GM23338 (cell line): ENCODE data around the gene MMP25. TPM values are rescaled to one million over a fixed set of nuclear protein-coding genes. Genes with fewer than 3 reads are reported as not detected.
A peak's percentile ranks its signal among the peaks of the same experiment; 100 is the strongest.

ENCODE experiments used
- ATAC-seq: fragments of 200-7000 bp; cut with Tn5 transposase; 3 replicates; pipeline ENCODE4 v1.9.1; 2020
- DNase-seq: peaks from one replicate; pipeline ENCODE4 v3.0.0-alpha.2; 2015; ENCODE audit warnings: low spot score
- H2AFZ ChIP-seq: fragments of 200-600 bp; sonication (generic); 2 replicates; pipeline ENCODE4 v1.8.0; 2016; ENCODE audit warnings: antibody characterized with exemption, mild to moderate bottlenecking, moderate library complexity
- H3F3A ChIP-seq: fragments of 200-600 bp; sonication (generic); replicated peaks from 2 replicates; pipeline ENCODE4 v1.8.0; 2017; ENCODE audit warnings: antibody characterized with exemption, mixed run types, low read depth
- H3K27ac ChIP-seq: fragments of 200-600 bp; sonication (generic); 2 replicates; pipeline ENCODE4 v1.6.1; 2016; ENCODE audit warnings: low read depth
- H3K27me3 ChIP-seq: fragments of 200-600 bp; sonication (generic); 2 replicates; pipeline ENCODE4 v1.8.0; 2016; ENCODE audit warnings: mild to moderate bottlenecking, mixed run types, moderate library complexity; ENCODE audit not compliant: insufficient read depth
- H3K36me3 ChIP-seq: fragments of 200-600 bp; sonication (generic); 2 replicates; pipeline ENCODE4 v1.8.0; 2016; ENCODE audit warnings: mild to moderate bottlenecking; ENCODE audit not compliant: insufficient read depth
- H3K4me1 ChIP-seq: fragments of 200-600 bp; sonication (generic); 2 replicates; pipeline ENCODE4 v1.8.0; 2016; ENCODE audit warnings: mild to moderate bottlenecking, moderate library complexity; ENCODE audit not compliant: insufficient read depth
- H3K4me2 ChIP-seq: fragments of 200-600 bp; sonication (generic); 2 replicates; pipeline ENCODE4 v1.7.1; 2017; ENCODE audit warnings: mixed run types
- H3K4me3 ChIP-seq: fragments of 200-600 bp; sonication (generic); 2 replicates; pipeline ENCODE4 v1.6.1; 2016; ENCODE audit warnings: mixed run types
- H3K79me2 ChIP-seq: fragments of 200-600 bp; sonication (generic); replicated peaks from 2 replicates; pipeline ENCODE4 v1.8.0; 2017; ENCODE audit warnings: mild to moderate bottlenecking; ENCODE audit not compliant: insufficient read depth
- H3K9me2 ChIP-seq: fragments of 200-600 bp; sonication (generic); 2 replicates; pipeline ENCODE4 v1.8.0; 2017; ENCODE audit not compliant: insufficient read depth
- H4K20me1 ChIP-seq: fragments of 200-600 bp; sonication (generic); replicated peaks from 2 replicates; pipeline ENCODE4 v1.8.0; 2017; ENCODE audit warnings: mild to moderate bottlenecking; ENCODE audit not compliant: insufficient read depth
- H3K27ac Mint-ChIP-seq: 2 replicates; pipeline ENCODE4 v1.8.0; 2020; ENCODE audit warnings: inconsistent platforms, mild to moderate bottlenecking, moderate library complexity, mixed read lengths
- H3K27me3 Mint-ChIP-seq: 3 replicates; pipeline ENCODE4 v1.8.0; 2022; ENCODE audit warnings: low read depth, mild to moderate bottlenecking, moderate library complexity, mixed read lengths, inconsistent platforms; ENCODE audit not compliant: insufficient read depth, poor library complexity
- H3K36me3 Mint-ChIP-seq: 3 replicates; pipeline ENCODE4 v1.8.0; 2021; ENCODE audit warnings: low read depth, mild to moderate bottlenecking, inconsistent platforms, moderate library complexity, mixed read lengths
- H3K4me1 Mint-ChIP-seq: 3 replicates; pipeline ENCODE4 v1.8.0; 2020; ENCODE audit warnings: mild to moderate bottlenecking, inconsistent platforms, mixed read lengths
- H3K4me3 Mint-ChIP-seq: 3 replicates; pipeline ENCODE4 v1.8.0; 2021; ENCODE audit warnings: moderate library complexity, mild to moderate bottlenecking, inconsistent platforms, mixed read lengths
- H3K9me3 Mint-ChIP-seq: 3 replicates; pipeline ENCODE4 v1.8.0; 2020; ENCODE audit warnings: moderate library complexity, mild to moderate bottlenecking, inconsistent platforms, mixed read lengths
- CREB1 ChIP-seq: fragments of 250-450 bp; sonication (Bioruptor Pico); IDR thresholded peaks from 2 replicates; pipeline ENCODE4 v1.5.0; 2020; ENCODE audit warnings: low read depth, mild to moderate bottlenecking, moderate library complexity
- ETS1 ChIP-seq: IDR thresholded peaks from 2 replicates; pipeline ENCODE4 v1.6.1; 2016; ENCODE audit warnings: antibody characterized with exemption
- EZH2 ChIP-seq: fragments of 200-600 bp; sonication (generic); IDR thresholded peaks from one replicate; pipeline ENCODE4 v1.8.0; 2017; ENCODE audit warnings: antibody characterized with exemption, mild to moderate bottlenecking, low read depth; ENCODE audit not compliant: unreplicated experiment
- EZH2phosphoT487 ChIP-seq: fragments of 200-600 bp; sonication (generic); IDR thresholded peaks from one replicate; pipeline ENCODE4 v1.8.1; 2018; ENCODE audit warnings: antibody characterized with exemption; ENCODE audit not compliant: unreplicated experiment
- JUNB ChIP-seq: IDR thresholded peaks from one replicate; pipeline ENCODE4 v1.6.1; 2016; ENCODE audit warnings: antibody characterized with exemption; ENCODE audit not compliant: unreplicated experiment
- NANOG ChIP-seq: IDR thresholded peaks from 2 replicates; pipeline ENCODE4 v1.6.1; 2016; ENCODE audit warnings: antibody characterized with exemption, borderline replicate concordance
- POLR2AphosphoS5 ChIP-seq: IDR thresholded peaks from 2 replicates; pipeline ENCODE4 v1.6.1; 2016; ENCODE audit warnings: antibody characterized with exemption, low read depth
- REST ChIP-seq: IDR thresholded peaks from one replicate; pipeline ENCODE4 v1.6.1; 2018; ENCODE audit warnings: antibody characterized with exemption; ENCODE audit not compliant: unreplicated experiment
- STAT1 ChIP-seq: IDR thresholded peaks from one replicate; pipeline ENCODE4 v1.6.1; 2016; ENCODE audit warnings: antibody characterized with exemption; ENCODE audit not compliant: unreplicated experiment
- ZNF114 ChIP-seq: fragments of 250-450 bp; sonication (Bioruptor Pico); IDR thresholded peaks from 2 replicates; pipeline ENCODE4 v1.5.0; 2020; ENCODE audit warnings: mild to moderate bottlenecking, moderate library complexity
- ZNF331 ChIP-seq: fragments of 250-450 bp; sonication (Bioruptor Pico); IDR thresholded peaks from 2 replicates; pipeline ENCODE4 v1.5.0; 2020; ENCODE audit warnings: low read depth, mild to moderate bottlenecking, moderate library complexity
- polyA plus RNA-seq: library from polyadenylated mRNA; unstranded; fragments of >200 nt; fragmentation: Nextera tagmentation; extraction: Ambion mirVana; gene quantifications from 2 replicates; pipeline ENCODE4 v1.2.1, GENCODE V29; 2016
- total RNA-seq: library from RNA; depleted of rRNA; stranded (reverse); fragments of >200 nt; shearing (Covaris generic); gene quantifications from 2 replicates; pipeline ENCODE4 v1.2.3, GENCODE V29; 2014
- TF ChIP-seq, protein P1 (sequence below): fragments of 250-450 bp; sonication (Bioruptor Pico); IDR thresholded peaks from 2 replicates; pipeline ENCODE4 v1.5.0; 2020; ENCODE audit warnings: mild to moderate bottlenecking, moderate library complexity

Gene MMP25
- total and polyA plus RNA-seq, 2 experiments from 2014 or later, result 7.7 to 15.9 TPM

DNA sequence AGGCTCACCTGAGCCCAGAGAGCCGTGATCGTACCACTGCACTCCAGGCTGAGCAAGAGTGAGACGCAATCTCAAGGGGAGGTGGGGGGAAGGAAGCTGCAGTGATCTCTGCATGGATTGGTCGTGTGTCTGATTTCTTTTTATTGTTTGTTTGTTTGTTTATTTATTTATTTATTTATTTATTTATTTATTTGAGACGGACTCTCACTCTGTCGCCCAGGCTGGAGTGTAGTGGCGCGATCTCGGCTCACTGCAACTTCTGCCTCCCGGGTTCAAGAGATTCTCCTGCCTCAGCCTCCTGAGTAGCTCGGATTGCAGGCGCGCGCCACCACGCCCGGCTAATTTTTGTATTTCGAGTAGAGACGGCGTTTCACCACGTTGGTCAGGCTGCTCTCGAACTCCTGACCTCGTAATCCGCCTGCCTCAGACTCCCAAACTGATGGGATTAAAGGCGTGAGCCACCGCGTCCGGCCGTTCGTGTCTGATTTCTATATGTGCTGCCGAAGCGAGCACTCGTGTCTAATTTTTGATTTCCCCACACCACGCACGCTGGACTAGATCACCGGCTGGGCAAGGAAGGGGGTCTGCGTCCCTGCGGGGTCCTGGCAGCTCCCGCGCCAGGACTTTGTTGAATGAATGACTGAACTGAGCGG is 26.6 kb upstream of the MMP25 start:
- Histone ChIP-seq H3K4me1 (peaks cover 48% of the 10 kb centered on the region), H2AFZ (peak overlapping the region; percentile 78; the same call in 1 of the 2 replicates), H3K9me2 (no peaks in the 10 kb centered on the region), H3K27ac (no peak overlapping the region), H3K4me3 (peak overlapping the region; percentile 85), H3K36me3 (no peaks in the 10 kb centered on the region), H3K4me2 (peak overlapping the region; percentile 97), H4K20me1 (peaks cover 42% of the 10 kb centered on the region), H3K79me2 (peaks cover 40% of the 10 kb centered on the region), H3K27me3 (no peaks in the 10 kb centered on the region; the same call in 1 of the 2 replicates), H3F3A (peaks cover 50% of the 10 kb centered on the region)
- peak overlapping the region; percentile 96 for H3K27ac Mint-ChIP-seq
- peaks cover 45% of the 10 kb centered on the region for H3K4me1 Mint-ChIP-seq
- peaks cover 43% of the 10 kb centered on the region for H3K36me3 Mint-ChIP-seq
- peak overlapping the region; percentile 96 for H3K4me3 Mint-ChIP-seq
- no peak for ATAC-seq
- no peak for DNase-seq
- H3K27me3 Mint-ChIP-seq, result peaks cover 48% of the 10 kb centered on the region
- H3K9me3 Mint-ChIP-seq, result peaks cover 7% of the 10 kb centered on the region; the same call in 2 of the 3 replicates
- TF ChIP-seq JUNB, result no peak
- no peak for TF ChIP-seq ZNF331 (CRISPR knock-in tag)
- TF ChIP-seq, protein P1, sequence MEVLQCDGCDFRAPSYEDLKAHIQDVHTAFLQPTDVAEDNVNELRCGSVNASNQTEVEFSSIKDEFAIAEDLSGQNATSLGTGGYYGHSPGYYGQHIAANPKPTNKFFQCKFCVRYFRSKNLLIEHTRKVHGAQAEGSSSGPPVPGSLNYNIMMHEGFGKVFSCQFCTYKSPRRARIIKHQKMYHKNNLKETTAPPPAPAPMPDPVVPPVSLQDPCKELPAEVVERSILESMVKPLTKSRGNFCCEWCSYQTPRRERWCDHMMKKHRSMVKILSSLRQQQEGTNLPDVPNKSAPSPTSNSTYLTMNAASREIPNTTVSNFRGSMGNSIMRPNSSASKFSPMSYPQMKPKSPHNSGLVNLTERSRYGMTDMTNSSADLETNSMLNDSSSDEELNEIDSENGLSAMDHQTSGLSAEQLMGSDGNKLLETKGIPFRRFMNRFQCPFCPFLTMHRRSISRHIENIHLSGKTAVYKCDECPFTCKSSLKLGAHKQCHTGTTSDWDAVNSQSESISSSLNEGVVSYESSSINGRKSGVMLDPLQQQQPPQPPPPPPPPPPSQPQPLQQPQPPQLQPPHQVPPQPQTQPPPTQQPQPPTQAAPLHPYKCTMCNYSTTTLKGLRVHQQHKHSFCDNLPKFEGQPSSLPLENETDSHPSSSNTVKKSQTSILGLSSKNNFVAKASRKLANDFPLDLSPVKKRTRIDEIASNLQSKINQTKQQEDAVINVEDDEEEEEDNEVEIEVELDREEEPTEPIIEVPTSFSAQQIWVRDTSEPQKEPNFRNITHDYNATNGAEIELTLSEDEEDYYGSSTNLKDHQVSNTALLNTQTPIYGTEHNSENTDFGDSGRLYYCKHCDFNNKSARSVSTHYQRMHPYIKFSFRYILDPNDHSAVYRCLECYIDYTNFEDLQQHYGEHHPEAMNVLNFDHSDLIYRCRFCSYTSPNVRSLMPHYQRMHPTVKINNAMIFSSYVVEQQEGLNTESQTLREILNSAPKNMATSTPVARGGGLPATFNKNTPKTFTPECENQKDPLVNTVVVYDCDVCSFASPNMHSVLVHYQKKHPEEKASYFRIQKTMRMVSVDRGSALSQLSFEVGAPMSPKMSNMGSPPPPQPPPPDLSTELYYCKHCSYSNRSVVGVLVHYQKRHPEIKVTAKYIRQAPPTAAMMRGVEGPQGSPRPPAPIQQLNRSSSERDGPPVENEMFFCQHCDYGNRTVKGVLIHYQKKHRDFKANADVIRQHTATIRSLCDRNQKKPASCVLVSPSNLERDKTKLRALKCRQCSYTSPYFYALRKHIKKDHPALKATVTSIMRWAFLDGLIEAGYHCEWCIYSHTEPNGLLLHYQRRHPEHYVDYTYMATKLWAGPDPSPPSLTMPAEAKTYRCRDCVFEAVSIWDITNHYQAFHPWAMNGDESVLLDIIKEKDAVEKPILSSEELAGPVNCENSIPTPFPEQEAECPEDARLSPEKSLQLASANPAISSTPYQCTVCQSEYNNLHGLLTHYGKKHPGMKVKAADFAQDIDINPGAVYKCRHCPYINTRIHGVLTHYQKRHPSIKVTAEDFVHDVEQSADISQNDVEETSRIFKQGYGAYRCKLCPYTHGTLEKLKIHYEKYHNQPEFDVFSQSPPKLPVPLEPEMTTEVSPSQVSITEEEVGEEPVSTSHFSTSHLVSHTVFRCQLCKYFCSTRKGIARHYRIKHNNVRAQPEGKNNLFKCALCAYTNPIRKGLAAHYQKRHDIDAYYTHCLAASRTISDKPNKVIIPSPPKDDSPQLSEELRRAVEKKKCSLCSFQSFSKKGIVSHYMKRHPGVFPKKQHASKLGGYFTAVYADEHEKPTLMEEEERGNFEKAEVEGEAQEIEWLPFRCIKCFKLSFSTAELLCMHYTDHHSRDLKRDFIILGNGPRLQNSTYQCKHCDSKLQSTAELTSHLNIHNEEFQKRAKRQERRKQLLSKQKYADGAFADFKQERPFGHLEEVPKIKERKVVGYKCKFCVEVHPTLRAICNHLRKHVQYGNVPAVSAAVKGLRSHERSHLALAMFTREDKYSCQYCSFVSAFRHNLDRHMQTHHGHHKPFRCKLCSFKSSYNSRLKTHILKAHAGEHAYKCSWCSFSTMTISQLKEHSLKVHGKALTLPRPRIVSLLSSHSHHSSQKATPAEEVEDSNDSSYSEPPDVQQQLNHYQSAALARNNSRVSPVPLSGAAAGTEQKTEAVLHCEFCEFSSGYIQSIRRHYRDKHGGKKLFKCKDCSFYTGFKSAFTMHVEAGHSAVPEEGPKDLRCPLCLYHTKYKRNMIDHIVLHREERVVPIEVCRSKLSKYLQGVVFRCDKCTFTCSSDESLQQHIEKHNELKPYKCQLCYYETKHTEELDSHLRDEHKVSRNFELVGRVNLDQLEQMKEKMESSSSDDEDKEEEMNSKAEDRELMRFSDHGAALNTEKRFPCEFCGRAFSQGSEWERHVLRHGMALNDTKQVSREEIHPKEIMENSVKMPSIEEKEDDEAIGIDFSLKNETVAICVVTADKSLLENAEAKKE (CRISPR knock-in tag), result no peak
- no peak for TF ChIP-seq STAT1
- no peak for TF ChIP-seq EZH2
- TF ChIP-seq POLR2AphosphoS5, result no peak
- TF ChIP-seq NANOG, result no peak
- no peak for TF ChIP-seq EZH2phosphoT487
- no peak for TF ChIP-seq REST
- no peak for TF ChIP-seq CREB1
- no peak for TF ChIP-seq ZNF114 (CRISPR knock-in tag)
- TF ChIP-seq ETS1, result no peak
